Mucosa of descending colon (tissue), 3 donors: ENCODE data around the gene CALB2. TPM values are rescaled to one million over a fixed set of nuclear protein-coding genes. Genes with fewer than 3 reads are reported as not detected.

Experiments
- ATAC-seq: fragments of 200-7000 bp; cut with Tn5 transposase; one replicate; pipeline ENCODE4 v1.9.1; 2020; ENCODE audit warnings: mild to moderate bottlenecking, moderate library complexity
- DNase-seq, 3 donors: peaks; one replicate each; pipeline ENCODE4 v3.0.0-alpha.2; 2020
- H3K36me3 ChIP-seq: fragments of 200-600 bp; one replicate; pipeline ENCODE4 v1.8.0; 2021; ENCODE audit warnings: low read depth, mild to moderate bottlenecking
- H3K4me1 ChIP-seq: fragments of 200-600 bp; one replicate; pipeline ENCODE4 v1.8.0; 2021; ENCODE audit warnings: low read depth, mild to moderate bottlenecking
- H3K4me3 ChIP-seq: fragments of 200-600 bp; one replicate; pipeline ENCODE4 v1.8.0; 2021; ENCODE audit warnings: mild to moderate bottlenecking
- H3K9me3 ChIP-seq: fragments of 200-600 bp; one replicate; pipeline ENCODE4 v1.8.0; 2021; ENCODE audit warnings: mild to moderate bottlenecking
- CTCF ChIP-seq: fragments of 200-600 bp; IDR thresholded peaks from one replicate; pipeline ENCODE4 v1.8.0; 2022; ENCODE audit warnings: antibody characterized with exemption, mild to moderate bottlenecking
- intact Hi-C, 2 donors: fragments of 100-400 bp; cut with DNase I in 1 of 2; cut with micrococcal nuclease in 1 of 2; formaldehyde crosslinking; loops; one replicate each; pipeline versions ENCODE4 v1.11.0 to v1.11.1; 2022; cut with DNase I, micrococcal nuclease
- total RNA-seq, 3 donors: library from RNA; stranded (reverse); fragmentation: NEBNext Ultra II Directional in 2 of 3; extraction: Animal tissue kit (Norgen Biotek cat#: 25700) in 2 of 3; gene quantifications; one replicate each; pipeline versions ENCODE4 v1.2.1 to v1.2.4, GENCODE V29; 2021 to 2023
- donor health status: DM: no; HTN: no; CAD: no; lungs with moderate emphysema.
- donor health status: DM: no; HTN: no; CAD: no.
- donor health status: DM: no; HTN: yes; CAD: no.

CALB2 gene
- total RNA-seq, 3 donors from 2014 or later: 1.2 to 9.5 (median 4.2) TPM

GRCh38 chr16:71348262-71349085 lies 10.0 kb upstream of the CALB2 start:
- intact Hi-C loops: no loop called here
- ATAC-seq (no peak), DNase-seq (no peak)
- Histone ChIP-seq H3K36me3 (no peaks in the 10 kb centered on the region), H3K4me1 (no peaks in the 10 kb centered on the region), H3K9me3 (no peaks in the 10 kb centered on the region), H3K4me3 (no peak overlapping the region)
- TF ChIP-seq CTCF: no peak

DNA sequence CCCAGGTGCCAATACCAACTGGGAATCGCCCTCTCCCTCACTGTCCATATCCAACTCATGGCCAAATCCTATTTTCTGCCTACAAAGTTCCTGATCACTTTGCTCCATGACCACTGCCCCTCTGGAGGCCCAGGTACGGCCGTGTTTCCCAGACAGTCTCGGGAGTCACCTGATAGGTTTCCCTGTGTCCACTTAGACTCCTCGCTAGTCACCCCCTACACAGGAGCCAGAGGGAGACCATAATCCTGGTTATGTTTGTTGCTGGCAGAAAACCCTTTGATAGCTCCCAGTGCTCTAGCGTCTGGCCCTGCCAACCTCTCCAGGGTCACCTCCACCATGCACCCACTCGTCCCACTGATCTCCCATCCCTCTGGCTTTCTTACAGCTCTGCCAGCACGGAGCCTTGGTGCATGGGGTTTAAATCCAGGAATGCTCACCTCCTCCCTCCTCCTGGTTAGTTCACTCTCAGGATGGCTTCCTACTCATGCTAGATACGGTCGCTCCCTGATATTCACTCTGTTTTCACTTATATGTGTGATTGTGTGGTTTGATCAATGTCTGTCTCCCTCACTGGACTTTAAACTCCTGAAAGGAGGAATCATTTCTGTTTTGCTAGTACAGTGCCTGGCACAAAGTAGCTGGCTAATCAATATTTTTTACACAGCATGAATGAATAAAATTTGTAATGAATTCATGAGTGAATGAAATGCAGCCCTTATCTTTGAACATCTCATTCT lies 7.5 kb upstream of the CALB2 start:
- Histone ChIP-seq H3K4me3 (no peak overlapping the region), H3K36me3 (no peaks in the 10 kb centered on the region), H3K9me3 (no peaks in the 10 kb centered on the region), H3K4me1 (no peaks in the 10 kb centered on the region)
- TF ChIP-seq CTCF: no peak
- ATAC-seq (no peak), DNase-seq (no peak)
- intact Hi-C loops: no loop called here

GRCh38 chr16:71351558-71351901 lies 7.0 kb upstream of the CALB2 start:
- Histone ChIP-seq H3K4me1 (no peaks in the 10 kb centered on the region), H3K36me3 (no peaks in the 10 kb centered on the region), H3K9me3 (no peaks in the 10 kb centered on the region), H3K4me3 (no peak overlapping the region)
- ATAC-seq (no peak), DNase-seq (no peak)
- intact Hi-C loops: no loop called here
- no peak for TF ChIP-seq CTCF

GRCh38 chr16:71352466-71352865 lies 6.1 kb upstream of the CALB2 start:
- no peak for DNase-seq
- no peak for ATAC-seq
- no peaks in the 10 kb centered on the region for H3K9me3 ChIP-seq
- no peaks in the 10 kb centered on the region for H3K36me3 ChIP-seq
- H3K4me3 ChIP-seq: no peak overlapping the region
- intact Hi-C loops: no loop called here
- no peak for TF ChIP-seq CTCF
- no peaks in the 10 kb centered on the region for H3K4me1 ChIP-seq

GRCh38 chr16:71352963-71353460 lies 5.5 kb upstream of the CALB2 start:
- Histone ChIP-seq H3K4me1 (peaks cover under 1% of the 10 kb centered on the region), H3K36me3 (no peaks in the 10 kb centered on the region), H3K9me3 (no peaks in the 10 kb centered on the region), H3K4me3 (no peak overlapping the region)
- intact Hi-C loops: no loop called here
- DNase-seq: no peak
- no peak for ATAC-seq
- no peak for TF ChIP-seq CTCF
